CD4-positive, CD25-positive, alpha-beta regulatory T cell (primary cell): Measurements from ENCODE around the gene LRP10. TPM values are rescaled to one million over a fixed set of nuclear protein-coding genes. Genes with fewer than 3 reads are reported as not detected.

Source experiments
- ATAC-seq, 2 donors: fragments of 150-1000 bp; cut with Tn5 transposase; one replicate each; pipeline ENCODE4 v1.10.0; 2021; ENCODE audit warnings: low read depth in 2 of 2, moderate number of reproducible peaks in 2 of 2, moderate library complexity in 1 of 2
- DNase-seq, 3 donors: peaks; one replicate each; pipeline versions ENCODE4 v3.0.0 to v3.0.0-alpha.2; 2012 to 2022; ENCODE audit warnings: mixed read lengths in 1 of 3
- H3K27ac ChIP-seq: one replicate; pipeline ENCODE4 v1.7.0; 2013; ENCODE audit warnings: mild to moderate bottlenecking, low read length; ENCODE audit not compliant: insufficient read depth, poor library complexity, severe bottlenecking
- H3K27me3 ChIP-seq: one replicate; pipeline ENCODE4 v1.7.0; 2013; ENCODE audit warnings: low read length; ENCODE audit not compliant: control insufficient read depth, insufficient read depth
- H3K36me3 ChIP-seq: one replicate; pipeline ENCODE4 v1.7.0; 2013; ENCODE audit warnings: mild to moderate bottlenecking, low read length, moderate library complexity; ENCODE audit not compliant: control insufficient read depth, insufficient read depth
- H3K4me1 ChIP-seq: 2 replicates; pipeline ENCODE4 v1.7.0; 2013; ENCODE audit warnings: mild to moderate bottlenecking, low read length; ENCODE audit not compliant: insufficient read depth, control insufficient read depth, poor library complexity, severe bottlenecking
- H3K4me3 ChIP-seq: one replicate; pipeline ENCODE4 v1.7.0; 2013; ENCODE audit warnings: low read depth, mild to moderate bottlenecking, low read length, moderate library complexity
- H3K9me3 ChIP-seq, 2 experiments: 1 replicate in 1 of 2; 2 replicates in 1 of 2; pipeline ENCODE4 v1.7.0; 2013; ENCODE audit warnings: low read length in 2 of 2, mild to moderate bottlenecking in 1 of 2, moderate library complexity in 1 of 2; ENCODE audit not compliant: control insufficient read depth in 2 of 2
- H3K27ac Mint-ChIP-seq, 3 donors: one replicate each; pipeline ENCODE4 v1.8.0; 2020 to 2022; ENCODE audit warnings: mild to moderate bottlenecking in 3 of 3, mixed read lengths in 3 of 3, moderate library complexity in 2 of 3
- H3K27me3 Mint-ChIP-seq: one replicate; pipeline ENCODE4 v1.8.0; 2022; ENCODE audit warnings: mild to moderate bottlenecking, mixed read lengths
- H3K36me3 Mint-ChIP-seq: one replicate; pipeline ENCODE4 v1.8.0; 2020; ENCODE audit warnings: mixed read lengths
- H3K4me1 Mint-ChIP-seq, 4 donors: one replicate each; pipeline ENCODE4 v1.8.0; 2020 to 2022; ENCODE audit warnings: mixed read lengths in 4 of 4, mild to moderate bottlenecking in 1 of 4
- H3K4me3 Mint-ChIP-seq, 4 donors: one replicate each; pipeline ENCODE4 v1.8.0; 2020 to 2022; ENCODE audit warnings: mild to moderate bottlenecking in 4 of 4, mixed read lengths in 4 of 4, moderate library complexity in 3 of 4
- H3K9me3 Mint-ChIP-seq, 7 donors: one replicate each; pipeline ENCODE4 v1.8.0; 2020 to 2022; ENCODE audit warnings: mixed read lengths in 7 of 7, mild to moderate bottlenecking in 3 of 7, moderate library complexity in 2 of 7
- polyA plus RNA-seq, 4 donors: library from polyadenylated mRNA; unstranded; fragments of 300-500 nt; fragmentation: Illumina TruSeq; gene quantifications; one replicate each; pipeline ENCODE4 v1.2.3, GENCODE V29; 2021
- total RNA-seq: library from RNA; stranded (reverse); gene quantifications from one replicate; pipeline ENCODE4 v1.2.3, GENCODE V29; 2022

The LRP10 gene
- total and polyA plus RNA-seq, 5 donors from 2014 or later: 78.7 to 111 (median 93.0) TPM

DNA sequence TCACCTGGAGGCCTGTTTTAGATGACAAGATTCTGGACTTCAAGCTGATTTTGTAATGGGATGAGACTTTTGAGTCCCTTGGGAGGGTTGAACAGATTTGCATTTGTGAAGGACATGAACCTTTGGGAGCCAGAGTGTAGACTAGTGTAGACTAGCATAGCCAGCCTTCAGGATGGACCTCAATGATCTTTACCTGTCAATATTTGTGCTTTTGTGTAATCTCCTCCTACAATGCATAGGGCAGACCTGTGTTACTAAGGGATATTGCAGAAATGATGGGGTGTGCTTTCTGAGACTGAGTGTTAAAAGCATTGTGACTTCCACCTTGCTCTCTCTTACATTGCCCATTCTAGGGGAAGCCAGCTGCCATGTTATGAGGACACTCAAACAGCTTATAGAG lies 9.9 kb upstream of the LRP10 start:
- Mint-ChIP-seq H3K4me1 (peaks cover 7 to 31% (median 11%) of the 10 kb centered on the region in 4 donors), H3K36me3 (no peaks in the 10 kb centered on the region), H3K27me3 (peaks cover 4% of the 10 kb centered on the region), H3K4me3 (peak overlapping the region in 1 of 4 donors; percentile 11), H3K27ac (no peak overlapping the region), H3K9me3 (peaks cover 0 to 2% (median 0%) of the 10 kb centered on the region in 7 donors)
- Histone ChIP-seq H3K4me3 (no peak overlapping the region), H3K9me3 (peaks cover 0 to 1% of the 10 kb centered on the region in 2 experiments), H3K27me3 (no peaks in the 10 kb centered on the region), H3K36me3 (no peaks in the 10 kb centered on the region), H3K4me1 (peaks cover 20% of the 10 kb centered on the region), H3K27ac (no peak overlapping the region)
- no peak for DNase-seq
- no peak for ATAC-seq

GRCh38 chr14:22864979-22865378 lies 6.6 kb upstream of the LRP10 start:
- no peaks in the 10 kb centered on the region for H3K27me3 Mint-ChIP-seq
- Histone ChIP-seq H3K9me3 (no peaks in the 10 kb centered on the region), H3K27me3 (no peaks in the 10 kb centered on the region), H3K27ac (no peak overlapping the region), H3K36me3 (no peaks in the 10 kb centered on the region), H3K4me3 (no peak overlapping the region), H3K4me1 (peaks cover 7% of the 10 kb centered on the region)
- H3K36me3 Mint-ChIP-seq: no peaks in the 10 kb centered on the region
- ATAC-seq: no peak
- H3K9me3 Mint-ChIP-seq: peaks cover 0 to 2% (median 0%) of the 10 kb centered on the region in 7 donors
- H3K4me3 Mint-ChIP-seq: no peak overlapping the region
- peaks cover 2 to 21% (median 4%) of the 10 kb centered on the region in 4 donors for H3K4me1 Mint-ChIP-seq
- DNase-seq: no peak
- peak overlapping the region in 2 of 3 donors; percentile 7 to 68 for H3K27ac Mint-ChIP-seq

DNA sequence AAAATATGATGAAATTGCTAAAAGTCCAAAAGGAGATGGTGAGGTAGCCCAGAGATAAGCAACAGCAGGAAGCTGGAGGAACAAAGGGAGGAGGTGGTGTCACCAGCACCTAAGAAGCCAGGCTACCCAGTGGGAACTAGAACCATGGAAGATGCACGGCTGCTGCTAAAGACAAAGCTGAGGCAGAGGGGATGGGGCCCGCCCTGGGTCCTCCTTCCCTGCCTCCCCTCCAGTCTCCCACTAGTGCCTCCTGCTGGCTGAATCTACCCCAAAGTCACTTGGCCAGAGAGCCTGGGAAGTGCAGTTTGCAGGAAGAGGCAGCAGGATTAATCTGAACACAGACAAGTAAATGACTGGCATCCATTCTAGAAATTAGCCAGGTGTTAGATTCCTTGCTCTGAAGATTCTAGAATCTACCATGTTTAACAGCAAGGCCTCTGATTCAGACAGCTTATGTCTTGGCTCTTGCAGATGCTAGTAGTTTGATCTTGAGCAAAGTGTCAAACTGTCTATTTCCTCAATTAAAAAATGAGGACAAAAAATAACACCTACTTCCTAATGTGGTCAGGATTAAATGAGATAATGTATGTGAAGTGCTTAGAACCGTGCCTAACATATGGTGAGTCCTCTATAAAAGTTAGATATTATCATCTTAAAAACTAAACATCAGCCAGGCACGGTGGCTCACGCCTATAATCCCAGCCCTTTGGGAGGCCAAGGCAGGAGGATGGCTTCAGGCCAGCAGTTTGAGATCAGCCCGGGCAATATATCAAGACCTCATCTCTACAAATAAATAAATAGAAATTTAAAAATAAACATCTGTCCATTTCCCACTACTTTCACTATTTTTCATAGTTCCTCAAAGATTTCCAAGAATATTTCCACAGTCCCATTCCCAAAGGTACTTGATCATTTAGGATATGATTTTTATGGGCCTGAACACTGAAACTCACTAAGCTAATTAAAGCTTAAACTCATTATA lies 5.8 kb upstream of the LRP10 start:
- Histone ChIP-seq H3K9me3 (no peaks in the 10 kb centered on the region), H3K27ac (no peak overlapping the region), H3K36me3 (no peaks in the 10 kb centered on the region), H3K27me3 (no peaks in the 10 kb centered on the region), H3K4me1 (peaks cover 14% of the 10 kb centered on the region), H3K4me3 (no peak overlapping the region)
- Mint-ChIP-seq H3K27me3 (peaks cover 3% of the 10 kb centered on the region), H3K4me1 (peaks cover 6 to 27% (median 8%) of the 10 kb centered on the region in 4 donors), H3K36me3 (no peaks in the 10 kb centered on the region), H3K9me3 (peaks cover 0 to 2% (median 0%) of the 10 kb centered on the region in 7 donors), H3K4me3 (peak overlapping the region in 1 of 4 donors; percentile 5), H3K27ac (peak overlapping the region in 2 of 3 donors; percentile 65 to 68)
- ATAC-seq (no peak), DNase-seq (no peak)

GRCh38 chr14:22866874-22867273 lies 4.7 kb upstream of the LRP10 start:
- H3K27ac Mint-ChIP-seq: peak overlapping the region in 2 of 3 donors; percentile 43 to 69
- Histone ChIP-seq H3K4me1 (peaks cover 23% of the 10 kb centered on the region), H3K36me3 (no peaks in the 10 kb centered on the region), H3K4me3 (no peak overlapping the region), H3K27me3 (no peaks in the 10 kb centered on the region), H3K27ac (no peak overlapping the region), H3K9me3 (no peaks in the 10 kb centered on the region)
- H3K4me1 Mint-ChIP-seq: peaks cover 7 to 30% (median 14%) of the 10 kb centered on the region in 4 donors
- ATAC-seq (no peak), DNase-seq (no peak)
- H3K9me3 Mint-ChIP-seq: peaks cover 0 to 3% (median 0%) of the 10 kb centered on the region in 7 donors
- H3K36me3 Mint-ChIP-seq: no peaks in the 10 kb centered on the region
- no peak overlapping the region for H3K4me3 Mint-ChIP-seq
- H3K27me3 Mint-ChIP-seq: peaks cover 4% of the 10 kb centered on the region

DNA sequence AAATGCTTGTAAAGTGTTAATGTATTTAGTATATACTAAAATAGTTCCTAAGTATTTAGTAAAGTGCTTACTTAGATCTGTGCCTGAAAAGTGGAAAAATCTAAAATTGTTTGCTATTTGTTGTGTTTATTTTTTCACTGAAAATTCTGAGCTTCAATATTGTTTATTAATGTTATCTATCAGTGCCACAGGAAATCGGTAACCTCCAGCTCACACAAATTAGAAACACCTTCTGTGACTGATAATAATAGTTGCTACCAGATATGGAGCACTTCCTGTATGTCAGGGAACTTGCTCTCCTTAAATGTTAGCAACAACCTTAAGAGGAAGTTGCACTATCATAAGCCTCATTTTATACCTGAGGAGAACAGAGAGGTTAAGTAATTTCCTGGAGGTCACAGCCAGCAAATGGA lies 723 bp upstream of the LRP10 start:
- Mint-ChIP-seq H3K27ac (peak overlapping the region; percentile 97 to 99 (median 99)), H3K9me3 (peaks cover 0 to 3% (median 0%) of the 10 kb centered on the region in 7 donors), H3K27me3 (peaks cover 4% of the 10 kb centered on the region), H3K36me3 (peaks cover 8% of the 10 kb centered on the region), H3K4me1 (peaks cover 11 to 55% (median 18%) of the 10 kb centered on the region in 4 donors), H3K4me3 (peak overlapping the region; percentile 91 to 99 (median 96))
- no peaks in the 10 kb centered on the region for H3K9me3 ChIP-seq
- peak overlapping the region; percentile 95 for H3K4me3 ChIP-seq
- DNase-seq: peak in 2 of 3 donors; percentile 79 to 86
- peak overlapping the region; percentile 96 for H3K27ac ChIP-seq
- ATAC-seq: peak; percentile 75 to 77
- H3K36me3 ChIP-seq: peaks cover 24% of the 10 kb centered on the region
- peaks cover 46% of the 10 kb centered on the region for H3K4me1 ChIP-seq
- no peaks in the 10 kb centered on the region for H3K27me3 ChIP-seq

DNA sequence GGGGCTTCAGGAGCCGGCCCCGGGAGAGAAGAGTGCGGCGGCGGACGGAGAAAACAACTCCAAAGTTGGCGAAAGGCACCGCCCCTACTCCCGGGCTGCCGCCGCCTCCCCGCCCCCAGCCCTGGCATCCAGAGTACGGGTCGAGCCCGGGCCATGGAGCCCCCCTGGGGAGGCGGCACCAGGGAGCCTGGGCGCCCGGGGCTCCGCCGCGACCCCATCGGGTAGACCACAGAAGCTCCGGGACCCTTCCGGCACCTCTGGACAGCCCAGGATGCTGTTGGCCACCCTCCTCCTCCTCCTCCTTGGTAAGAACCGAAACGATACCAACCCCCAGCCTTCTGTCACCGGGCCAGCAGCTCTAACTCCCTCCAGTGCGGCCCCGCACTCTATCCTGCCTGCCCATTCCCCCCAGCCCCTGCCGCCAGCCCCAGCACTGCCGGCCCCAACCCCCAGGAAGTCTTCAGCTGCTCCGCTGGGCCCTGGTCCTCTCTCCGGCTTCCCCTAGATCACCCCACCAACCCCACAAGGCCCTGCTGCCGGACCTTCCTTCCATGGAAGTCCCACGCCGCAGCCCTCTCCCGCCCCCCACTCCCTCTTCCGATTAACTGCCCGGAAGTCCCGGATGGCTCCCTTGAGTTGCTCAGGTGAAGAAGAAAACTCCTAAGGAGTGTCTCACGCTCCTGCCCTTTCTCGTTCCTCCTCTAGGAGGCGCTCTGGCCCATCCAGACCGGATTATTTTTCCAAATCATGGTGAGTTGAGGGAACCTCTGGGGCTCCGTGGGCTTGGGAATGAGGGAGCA lies 693 bp downstream of the LRP10 start:
- Histone ChIP-seq H3K4me3 (peak overlapping the region; percentile 80), H3K27me3 (no peaks in the 10 kb centered on the region), H3K27ac (peak overlapping the region; percentile 96), H3K9me3 (no peaks in the 10 kb centered on the region), H3K36me3 (peaks cover 39% of the 10 kb centered on the region), H3K4me1 (peaks cover 48% of the 10 kb centered on the region)
- Mint-ChIP-seq H3K4me3 (peak overlapping the region; percentile 91 to 99 (median 96)), H3K27ac (peak overlapping the region; percentile 90 to 99 (median 95)), H3K9me3 (peaks cover 0 to 3% (median 0%) of the 10 kb centered on the region in 7 donors), H3K27me3 (peaks cover 4% of the 10 kb centered on the region), H3K4me1 (peaks cover 11 to 54% (median 20%) of the 10 kb centered on the region in 4 donors), H3K36me3 (peaks cover 14% of the 10 kb centered on the region)
- DNase-seq (peak; percentile 64 to 75 (median 67)), ATAC-seq (peak; percentile 18 to 25)

GRCh38 chr14:22872833-22873520 lies 1.4 kb downstream of the LRP10 start:
- peaks cover 4% of the 10 kb centered on the region for H3K27me3 Mint-ChIP-seq
- Histone ChIP-seq H3K27me3 (no peaks in the 10 kb centered on the region), H3K27ac (peak overlapping the region; percentile 96), H3K4me1 (peaks cover 48% of the 10 kb centered on the region), H3K4me3 (peak overlapping the region; percentile 80), H3K36me3 (peaks cover 46% of the 10 kb centered on the region), H3K9me3 (no peaks in the 10 kb centered on the region)
- peaks cover 19% of the 10 kb centered on the region for H3K36me3 Mint-ChIP-seq
- peak overlapping the region; percentile 90 to 96 (median 95) for H3K27ac Mint-ChIP-seq
- peak overlapping the region; percentile 91 to 98 (median 94) for H3K4me3 Mint-ChIP-seq
- no peak for ATAC-seq
- peaks cover 11 to 58% (median 20%) of the 10 kb centered on the region in 4 donors for H3K4me1 Mint-ChIP-seq
- peaks cover 0 to 3% (median 0%) of the 10 kb centered on the region in 7 donors for H3K9me3 Mint-ChIP-seq
- no peak for DNase-seq
